WERI-Rb-1 (cell line): Measurements from ENCODE around the gene TM2D3.

Experiments used
- DNase-seq: peaks from one replicate; pipeline ENCODE4 v3.0.0-alpha.2; 2020
- H3K27ac ChIP-seq: fragments of 250-450 bp; sonication (Bioruptor Pico); 2 replicates; pipeline ENCODE4 v1.5.1; 2020; ENCODE audit warnings: mild to moderate bottlenecking, moderate library complexity
- H3K27me3 ChIP-seq: fragments of 250-450 bp; sonication (Bioruptor Pico); 2 replicates; pipeline ENCODE4 v1.5.1; 2021; ENCODE audit warnings: mild to moderate bottlenecking, low read depth, moderate library complexity; ENCODE audit not compliant: insufficient read depth, severe bottlenecking
- H3K36me3 ChIP-seq: fragments of 250-450 bp; sonication (Bioruptor Pico); 2 replicates; pipeline ENCODE4 v1.5.1; 2020; ENCODE audit warnings: mild to moderate bottlenecking, moderate library complexity
- H3K4me3 ChIP-seq: 2 replicates; pipeline ENCODE4 v1.5.1; 2011; ENCODE audit warnings: low read depth, mild to moderate bottlenecking, control low read depth, low read length
- H3K9me3 ChIP-seq: fragments of 250-450 bp; sonication (Bioruptor Pico); 2 replicates; pipeline ENCODE4 v1.5.1; 2021; ENCODE audit warnings: mild to moderate bottlenecking, moderate library complexity; ENCODE audit not compliant: severe bottlenecking
- TF ChIP-seq, protein P1 (sequence below): IDR thresholded peaks from 2 replicates; pipeline ENCODE4 v1.5.1; 2011; ENCODE audit warnings: low read depth, mild to moderate bottlenecking, control low read depth, inconsistent platforms, low read length

TM2D3 gene

DNA sequence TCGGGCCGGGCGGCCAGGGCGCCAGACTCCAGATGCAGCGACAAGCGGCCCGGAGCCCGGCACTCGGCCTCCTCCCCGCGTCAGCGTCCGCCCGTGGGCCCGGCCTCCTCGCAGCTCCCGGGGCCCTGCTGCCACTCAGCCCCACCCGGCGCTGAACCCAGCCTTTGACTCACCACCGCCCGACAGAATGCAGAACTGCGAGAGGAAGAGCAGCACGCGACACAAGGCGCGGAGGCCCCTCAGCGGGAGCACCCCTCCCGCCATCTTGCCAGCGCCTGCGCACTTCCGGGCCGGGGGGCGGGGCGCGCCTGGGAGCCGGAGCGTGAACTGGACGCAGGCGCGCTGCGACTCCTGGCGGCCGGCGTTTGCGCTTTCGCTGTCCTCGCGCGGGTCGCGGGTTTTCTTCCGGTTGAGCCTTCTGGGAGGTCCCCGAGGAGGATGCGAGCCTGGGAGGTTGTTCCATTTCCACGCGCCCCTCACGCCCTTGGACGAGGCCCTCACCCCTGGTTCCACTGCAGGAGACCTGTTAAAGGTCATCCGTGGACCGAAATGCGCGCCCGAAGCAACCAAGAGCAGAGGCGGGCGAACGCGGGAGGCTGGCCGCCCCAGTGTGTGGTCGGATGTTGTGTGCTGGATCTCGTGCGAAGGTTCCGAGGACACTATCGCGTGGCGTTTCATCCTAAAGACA lies at the start of gene TM2D3:
TSS of gene TM2D3 (minus strand) at position 284 of the 688 bp plus-strand sequence. CDS start at position 264, 20 bp downstream.
- peak within 1 kb of the TSS; percentile 80 for H3K4me3 ChIP-seq

DNA sequence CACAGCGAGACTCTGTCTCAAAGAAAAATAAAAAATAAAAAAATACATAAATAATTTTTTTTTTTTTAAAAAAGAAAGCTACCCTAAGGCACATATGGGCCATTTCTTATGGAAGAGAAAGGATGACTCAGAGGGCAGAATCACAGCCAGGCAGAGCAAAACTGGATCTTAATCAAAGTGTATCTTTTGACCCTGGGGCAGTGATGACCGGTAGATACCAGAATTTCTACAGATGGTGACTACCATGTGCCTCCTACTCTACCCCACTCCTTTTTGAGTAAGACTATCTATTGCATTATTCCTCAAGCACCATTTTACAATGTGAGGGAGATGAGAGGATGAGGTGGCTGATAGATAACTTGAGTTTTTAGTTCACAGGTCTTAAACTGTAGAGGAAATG lies 46.1 kb upstream of the TM2D3 start:
- H3K36me3 ChIP-seq = peaks cover 27% of the 10 kb centered on the region
- TF ChIP-seq, protein P1, sequence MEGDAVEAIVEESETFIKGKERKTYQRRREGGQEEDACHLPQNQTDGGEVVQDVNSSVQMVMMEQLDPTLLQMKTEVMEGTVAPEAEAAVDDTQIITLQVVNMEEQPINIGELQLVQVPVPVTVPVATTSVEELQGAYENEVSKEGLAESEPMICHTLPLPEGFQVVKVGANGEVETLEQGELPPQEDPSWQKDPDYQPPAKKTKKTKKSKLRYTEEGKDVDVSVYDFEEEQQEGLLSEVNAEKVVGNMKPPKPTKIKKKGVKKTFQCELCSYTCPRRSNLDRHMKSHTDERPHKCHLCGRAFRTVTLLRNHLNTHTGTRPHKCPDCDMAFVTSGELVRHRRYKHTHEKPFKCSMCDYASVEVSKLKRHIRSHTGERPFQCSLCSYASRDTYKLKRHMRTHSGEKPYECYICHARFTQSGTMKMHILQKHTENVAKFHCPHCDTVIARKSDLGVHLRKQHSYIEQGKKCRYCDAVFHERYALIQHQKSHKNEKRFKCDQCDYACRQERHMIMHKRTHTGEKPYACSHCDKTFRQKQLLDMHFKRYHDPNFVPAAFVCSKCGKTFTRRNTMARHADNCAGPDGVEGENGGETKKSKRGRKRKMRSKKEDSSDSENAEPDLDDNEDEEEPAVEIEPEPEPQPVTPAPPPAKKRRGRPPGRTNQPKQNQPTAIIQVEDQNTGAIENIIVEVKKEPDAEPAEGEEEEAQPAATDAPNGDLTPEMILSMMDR = no peak
- H3K4me3 ChIP-seq = no peak overlapping the region
- no peak for DNase-seq
- no peak overlapping the region for H3K27ac ChIP-seq
- no peaks in the 10 kb centered on the region for H3K27me3 ChIP-seq
- H3K9me3 ChIP-seq = no peaks in the 10 kb centered on the region

More for the DNA sequence above, at the start of gene TM2D3:
- Histone ChIP-seq H3K27me3 (no peaks in the 10 kb centered on the region), H3K9me3 (no peaks in the 10 kb centered on the region), H3K36me3 (peaks cover 26% of the 10 kb centered on the region), H3K27ac (peak within 1 kb of the TSS; percentile 89)
- peak; percentile 91 for DNase-seq
- TF ChIP-seq, protein P1 = peak; percentile 81

DNA sequence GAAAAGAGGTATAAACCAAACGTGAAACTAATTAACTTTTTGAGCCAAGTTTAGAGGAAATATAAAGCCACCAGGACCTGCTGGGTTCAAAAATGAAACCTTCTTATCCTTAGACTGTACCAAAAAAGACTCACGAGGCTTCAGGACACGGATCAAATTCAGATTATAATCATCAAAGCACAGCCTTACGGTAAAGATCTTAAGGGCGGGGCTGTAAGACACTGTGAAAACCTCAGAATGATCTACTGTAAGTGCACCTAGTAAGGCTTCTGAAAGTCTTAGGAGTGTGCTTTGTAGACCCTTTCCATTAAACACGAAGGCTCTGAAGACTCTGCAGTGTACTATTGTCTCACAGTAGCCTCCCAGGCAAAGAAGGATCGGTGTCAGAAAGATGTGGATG lies 45.3 kb upstream of the TM2D3 start:
- DNase-seq = no peak
- Histone ChIP-seq H3K36me3 (peaks cover 27% of the 10 kb centered on the region), H3K27me3 (no peaks in the 10 kb centered on the region), H3K4me3 (no peak overlapping the region), H3K27ac (no peak overlapping the region), H3K9me3 (no peaks in the 10 kb centered on the region)
- TF ChIP-seq, protein P1 = no peak

DNA sequence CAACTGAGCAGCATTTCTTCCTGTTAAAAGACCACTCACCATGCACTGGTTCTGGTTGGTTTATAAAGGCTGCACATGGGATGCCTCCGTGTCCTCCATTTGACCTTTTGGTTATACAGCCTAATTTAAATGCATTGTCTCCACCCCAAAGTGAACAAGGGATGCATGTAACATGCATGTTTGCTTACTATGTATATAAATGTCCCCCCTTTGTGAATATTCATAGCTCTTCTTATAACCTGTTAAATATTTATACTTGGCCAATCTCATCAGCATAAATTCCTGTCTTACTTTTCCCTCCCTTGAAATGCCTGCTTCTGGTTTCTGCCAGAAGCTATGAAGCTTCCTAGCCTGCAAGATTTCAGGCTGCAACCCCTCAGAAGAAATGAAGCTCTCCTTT lies 44.6 kb upstream of the TM2D3 start:
- TF ChIP-seq, protein P1 = no peak
- Histone ChIP-seq H3K27ac (no peak overlapping the region), H3K9me3 (no peaks in the 10 kb centered on the region), H3K4me3 (no peak overlapping the region), H3K36me3 (peaks cover 27% of the 10 kb centered on the region), H3K27me3 (no peaks in the 10 kb centered on the region)
- no peak for DNase-seq

GRCh38 chr15:101694261-101694660 lies 42.1 kb upstream of the TM2D3 start:
- no peak overlapping the region for H3K4me3 ChIP-seq
- H3K27me3 ChIP-seq = no peaks in the 10 kb centered on the region
- no peaks in the 10 kb centered on the region for H3K9me3 ChIP-seq
- H3K27ac ChIP-seq = no peak overlapping the region
- TF ChIP-seq, protein P1 = peak; percentile 26; the same call in 1 of the 2 replicates
- peaks cover 6% of the 10 kb centered on the region for H3K36me3 ChIP-seq
- DNase-seq = no peak
